HepG2 (cell line): ENCODE data around the gene VAV2. TPM values are rescaled to one million over a fixed set of nuclear protein-coding genes. Genes with fewer than 3 reads are reported as not detected.

Experiments used
- AGO2 ChIP-seq: fragments of 200-400 bp; formaldehyde crosslinking; optimal IDR thresholded peaks from 2 replicates; pipeline ENCODE3; 2017; ENCODE audit warnings: mild to moderate bottlenecking, low read depth, low read length, moderate library complexity
- ARNTL ChIP-seq: sonication (generic); formaldehyde crosslinking; IDR thresholded peaks from 2 replicates; pipeline ENCODE4 v1.4.0; 2020; ENCODE audit warnings: mild to moderate bottlenecking, missing genetic modification reagents
- BRF2 ChIP-seq: sonication (generic); formaldehyde crosslinking; IDR thresholded peaks from 2 replicates; pipeline ENCODE4 v1.8.1; 2022; ENCODE audit warnings: mild to moderate bottlenecking, missing genetic modification reagents
- ETV5 ChIP-seq: IDR thresholded peaks from 2 replicates; pipeline ENCODE4 v1.6.1; 2018; ENCODE audit warnings: missing biosample characterization, missing genetic modification reagents, inconsistent platforms, borderline replicate concordance
- ETV6 ChIP-seq: sonication (generic); formaldehyde crosslinking; conservative IDR thresholded peaks from 2 replicates; pipeline ENCODE4 v1.4.0; 2020; ENCODE audit warnings: missing genetic modification reagents
- KLF6 ChIP-seq: IDR thresholded peaks from 2 replicates; pipeline ENCODE4 v1.8.0; 2016; ENCODE audit warnings: missing biosample characterization, missing genetic modification reagents
- MBD4 ChIP-seq: IDR thresholded peaks from 2 replicates; pipeline ENCODE4 v1.6.1; 2012; ENCODE audit warnings: low read length, inconsistent platforms, borderline replicate concordance
- MED8 ChIP-seq: sonication (generic); formaldehyde crosslinking; IDR thresholded peaks from 2 replicates; pipeline ENCODE4 v1.8.1; 2023; ENCODE audit warnings: mild to moderate bottlenecking, missing genetic modification reagents; ENCODE audit not compliant: insufficient replicate concordance
- MIER3 ChIP-seq: IDR thresholded peaks from 2 replicates; pipeline ENCODE4 v1.6.1; 2016; ENCODE audit warnings: missing compliant biosample characterization, borderline replicate concordance
- MYPOP ChIP-seq: sonication (generic); formaldehyde crosslinking; IDR thresholded peaks from 2 replicates; pipeline ENCODE4 v1.8.1; 2023; ENCODE audit warnings: mild to moderate bottlenecking, moderate library complexity, missing genetic modification reagents
- MZF1 ChIP-seq: sonication (generic); formaldehyde crosslinking; IDR thresholded peaks from 2 replicates; pipeline ENCODE4 v1.8.1; 2023; ENCODE audit warnings: mild to moderate bottlenecking, missing genetic modification reagents, borderline replicate concordance
- NAIF1 ChIP-seq: sonication (generic); formaldehyde crosslinking; IDR thresholded peaks from 2 replicates; pipeline ENCODE4 v1.5.0; 2020; ENCODE audit warnings: mild to moderate bottlenecking, missing genetic modification reagents, borderline replicate concordance
- NRL ChIP-seq: sonication (generic); formaldehyde crosslinking; IDR thresholded peaks from 2 replicates; pipeline ENCODE4 v1.5.0; 2020; ENCODE audit warnings: missing genetic modification reagents, mild to moderate bottlenecking, moderate library complexity, borderline replicate concordance
- RFX3 ChIP-seq: IDR thresholded peaks from 2 replicates; pipeline ENCODE4 v1.6.1; 2016; ENCODE audit warnings: missing biosample characterization, missing genetic modification reagents
- THAP11 ChIP-seq: IDR thresholded peaks from 2 replicates; pipeline ENCODE4 v1.6.1; 2016; ENCODE audit warnings: missing biosample characterization, missing genetic modification reagents
- ZNF33A ChIP-seq: sonication (generic); formaldehyde crosslinking; IDR thresholded peaks from 2 replicates; pipeline ENCODE4 v1.5.1; 2020; ENCODE audit warnings: missing genetic modification reagents, mild to moderate bottlenecking, moderate library complexity, borderline replicate concordance
- ZNF441 ChIP-seq: sonication (generic); formaldehyde crosslinking; IDR thresholded peaks from 2 replicates; pipeline ENCODE4 v1.7.0; 2021; ENCODE audit warnings: missing genetic modification reagents, borderline replicate concordance
- ZSCAN21 ChIP-seq: sonication (generic); formaldehyde crosslinking; IDR thresholded peaks from 2 replicates; pipeline ENCODE4 v1.8.0; 2022; ENCODE audit warnings: mild to moderate bottlenecking, missing genetic modification reagents, moderate library complexity, borderline replicate concordance
- polyA plus RNA-seq, 8 experiments: library from polyadenylated mRNA; depleted of rRNA in 3 of 8; stranded (reverse) in 7 of 8; unstranded in 1 of 8; fragments of >200 nt; fragmentation: Illumina TruSeq in 4 of 8; extraction: Trizol in 4 of 8; gene quantifications; 2 replicates each; pipeline versions ENCODE4 v1.2.1 to v1.2.3, GENCODE V29; 2011 to 2016; ENCODE audit warnings: low read depth in 4 of 8, missing spikeins in 1 of 8, mixed read lengths in 1 of 8; ENCODE audit not compliant: insufficient read depth in 1 of 8
- total RNA-seq, 5 experiments: library from RNA; depleted of rRNA; stranded (reverse); fragments of >200 nt; fragmentation: Illumina TruSeq; extraction: Trizol; gene quantifications; 2 replicates each; pipeline ENCODE4 v1.2.3, GENCODE V29; 2016; ENCODE audit warnings: low read depth in 1 of 5
- TF ChIP-seq, protein P1 (sequence below): sonication (generic); formaldehyde crosslinking; IDR thresholded peaks from 2 replicates; pipeline ENCODE4 v1.8.0; 2022; ENCODE audit warnings: missing genetic modification reagents, mild to moderate bottlenecking, borderline replicate concordance
- TF ChIP-seq, protein P2 (sequence below): IDR thresholded peaks from 2 replicates; pipeline ENCODE4 v1.6.1; 2016; ENCODE audit warnings: mild to moderate bottlenecking
- TF ChIP-seq, protein P3 (sequence below): sonication (generic); formaldehyde crosslinking; conservative IDR thresholded peaks from 2 replicates; pipeline ENCODE4 v1.4.0; 2020; ENCODE audit warnings: missing genetic modification reagents
- TF ChIP-seq, protein P4 (sequence below): sonication (generic); formaldehyde crosslinking; IDR thresholded peaks from 2 replicates; pipeline ENCODE4 v1.4.0; 2020; ENCODE audit warnings: missing genetic modification reagents; ENCODE audit errors: not compliant biosample characterization

VAV2 gene
- total and polyA plus RNA-seq, 2 of the 13 experiments (the other 11 are each of a cell fraction or from before 2014, with no cell fraction given): 22.5 to 22.9 TPM

- TF ChIP-seq, protein P1, sequence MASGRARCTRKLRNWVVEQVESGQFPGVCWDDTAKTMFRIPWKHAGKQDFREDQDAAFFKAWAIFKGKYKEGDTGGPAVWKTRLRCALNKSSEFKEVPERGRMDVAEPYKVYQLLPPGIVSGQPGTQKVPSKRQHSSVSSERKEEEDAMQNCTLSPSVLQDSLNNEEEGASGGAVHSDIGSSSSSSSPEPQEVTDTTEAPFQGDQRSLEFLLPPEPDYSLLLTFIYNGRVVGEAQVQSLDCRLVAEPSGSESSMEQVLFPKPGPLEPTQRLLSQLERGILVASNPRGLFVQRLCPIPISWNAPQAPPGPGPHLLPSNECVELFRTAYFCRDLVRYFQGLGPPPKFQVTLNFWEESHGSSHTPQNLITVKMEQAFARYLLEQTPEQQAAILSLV (CRISPR knock-in tag): no peak
- TF ChIP-seq, protein P2, sequence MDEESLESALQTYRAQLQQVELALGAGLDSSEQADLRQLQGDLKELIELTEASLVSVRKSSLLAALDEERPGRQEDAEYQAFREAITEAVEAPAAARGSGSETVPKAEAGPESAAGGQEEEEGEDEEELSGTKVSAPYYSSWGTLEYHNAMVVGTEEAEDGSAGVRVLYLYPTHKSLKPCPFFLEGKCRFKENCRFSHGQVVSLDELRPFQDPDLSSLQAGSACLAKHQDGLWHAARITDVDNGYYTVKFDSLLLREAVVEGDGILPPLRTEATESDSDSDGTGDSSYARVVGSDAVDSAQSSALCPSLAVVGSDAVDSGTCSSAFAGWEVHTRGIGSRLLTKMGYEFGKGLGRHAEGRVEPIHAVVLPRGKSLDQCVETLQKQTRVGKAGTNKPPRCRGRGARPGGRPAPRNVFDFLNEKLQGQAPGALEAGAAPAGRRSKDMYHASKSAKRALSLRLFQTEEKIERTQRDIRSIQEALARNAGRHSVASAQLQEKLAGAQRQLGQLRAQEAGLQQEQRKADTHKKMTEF: 0 out of 2 replicates have a peak, but pooled peaks have one; percentile 50
- TF ChIP-seq, protein P3, sequence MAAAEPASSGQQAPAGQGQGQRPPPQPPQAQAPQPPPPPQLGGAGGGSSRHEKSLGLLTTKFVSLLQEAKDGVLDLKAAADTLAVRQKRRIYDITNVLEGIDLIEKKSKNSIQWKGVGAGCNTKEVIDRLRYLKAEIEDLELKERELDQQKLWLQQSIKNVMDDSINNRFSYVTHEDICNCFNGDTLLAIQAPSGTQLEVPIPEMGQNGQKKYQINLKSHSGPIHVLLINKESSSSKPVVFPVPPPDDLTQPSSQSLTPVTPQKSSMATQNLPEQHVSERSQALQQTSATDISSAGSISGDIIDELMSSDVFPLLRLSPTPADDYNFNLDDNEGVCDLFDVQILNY (CRISPR knock-in tag): no peak
- TF ChIP-seq BRF2 (CRISPR knock-in tag) (no peak), ZNF441 (CRISPR knock-in tag) (no peak), MIER3 (0 out of 2 replicates have a peak, but pooled peaks have one; percentile 56), ZSCAN21 (no peak), ARNTL (CRISPR knock-in tag) (no peak; the same call in 1 of the 2 replicates), MBD4 (no peak), MED8 (no peak), THAP11 (CRISPR knock-in tag) (no peak; the same call in 1 of the 2 replicates), MYPOP (no peak), ETV6 (no peak), AGO2 (no peak), NRL (CRISPR knock-in tag) (no peak), KLF6 (peak; percentile 74; the same call in 1 of the 2 replicates), MZF1 (CRISPR knock-in tag) (no peak), NAIF1 (CRISPR knock-in tag) (no peak), ZNF33A (CRISPR knock-in tag) (no peak), RFX3 (CRISPR knock-in tag) (no peak), ETV5 (CRISPR knock-in tag) (no peak)
- TF ChIP-seq, protein P4, sequence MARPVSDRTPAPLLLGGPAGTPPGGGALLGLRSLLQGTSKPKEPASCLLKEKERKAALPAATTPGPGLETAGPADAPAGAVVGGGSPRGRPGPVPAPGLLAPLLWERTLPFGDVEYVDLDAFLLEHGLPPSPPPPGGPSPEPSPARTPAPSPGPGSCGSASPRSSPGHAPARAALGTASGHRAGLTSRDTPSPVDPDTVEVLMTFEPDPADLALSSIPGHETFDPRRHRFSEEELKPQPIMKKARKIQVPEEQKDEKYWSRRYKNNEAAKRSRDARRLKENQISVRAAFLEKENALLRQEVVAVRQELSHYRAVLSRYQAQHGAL (CRISPR knock-in tag): no peak
Observed at GRCh38 chr9:133914442-133915342, 77.4 kb downstream of the VAV2 start (continued).
